Measurements from ENCODE around the gene FBXO10. TPM values are rescaled to one million over a fixed set of nuclear protein-coding genes. Genes with fewer than 3 reads are reported as not detected.

FBXO10 gene
- total RNA-seq, 1 donor from 2014 or later = 68.7 TPM

DNA sequence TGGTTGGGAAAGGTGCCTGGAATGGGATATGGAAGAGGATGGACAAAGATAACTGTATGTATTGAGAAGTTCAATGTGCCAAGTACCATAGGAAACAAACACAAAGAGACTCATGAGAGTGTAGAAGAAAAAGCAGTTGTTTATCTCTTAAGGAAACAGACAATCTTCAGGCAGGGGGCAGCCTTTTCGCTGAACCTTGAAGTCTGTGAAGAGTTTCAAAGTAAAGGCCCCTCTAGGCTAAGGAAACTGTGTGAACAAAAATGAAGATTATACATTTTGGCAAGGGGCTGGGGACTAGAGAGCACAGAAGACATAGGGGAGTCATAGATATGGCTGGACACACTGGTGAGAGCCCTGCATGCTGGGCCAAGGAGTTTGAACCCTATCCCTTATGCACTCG, 47.1 kb upstream of the FBXO10 start:
- Mint-ChIP-seq H3K4me3 (ENCODE audit: unreplicated experiment) (no peak overlapping the region), H3K4me1 (ENCODE audit: low read depth, unreplicated experiment) (peaks cover 35% of the 10 kb centered on the region), H3K9me3 (ENCODE audit: unreplicated experiment) (peaks cover 1% of the 10 kb centered on the region), H3K27ac (ENCODE audit: unreplicated experiment) (no peak overlapping the region), H3K36me3 (ENCODE audit: unreplicated experiment) (no peaks in the 10 kb centered on the region), H3K27me3 (ENCODE audit: unreplicated experiment) (peaks cover 6% of the 10 kb centered on the region)
- TF ChIP-seq, protein P1, sequence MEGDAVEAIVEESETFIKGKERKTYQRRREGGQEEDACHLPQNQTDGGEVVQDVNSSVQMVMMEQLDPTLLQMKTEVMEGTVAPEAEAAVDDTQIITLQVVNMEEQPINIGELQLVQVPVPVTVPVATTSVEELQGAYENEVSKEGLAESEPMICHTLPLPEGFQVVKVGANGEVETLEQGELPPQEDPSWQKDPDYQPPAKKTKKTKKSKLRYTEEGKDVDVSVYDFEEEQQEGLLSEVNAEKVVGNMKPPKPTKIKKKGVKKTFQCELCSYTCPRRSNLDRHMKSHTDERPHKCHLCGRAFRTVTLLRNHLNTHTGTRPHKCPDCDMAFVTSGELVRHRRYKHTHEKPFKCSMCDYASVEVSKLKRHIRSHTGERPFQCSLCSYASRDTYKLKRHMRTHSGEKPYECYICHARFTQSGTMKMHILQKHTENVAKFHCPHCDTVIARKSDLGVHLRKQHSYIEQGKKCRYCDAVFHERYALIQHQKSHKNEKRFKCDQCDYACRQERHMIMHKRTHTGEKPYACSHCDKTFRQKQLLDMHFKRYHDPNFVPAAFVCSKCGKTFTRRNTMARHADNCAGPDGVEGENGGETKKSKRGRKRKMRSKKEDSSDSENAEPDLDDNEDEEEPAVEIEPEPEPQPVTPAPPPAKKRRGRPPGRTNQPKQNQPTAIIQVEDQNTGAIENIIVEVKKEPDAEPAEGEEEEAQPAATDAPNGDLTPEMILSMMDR (IDR thresholded peaks at IDR 0.05; ENCODE audit: partially characterized antibody, unreplicated experiment) = no peak
- no peak for DNase-seq

- peaks cover 6% of the 10 kb centered on the region for H3K27me3 Mint-ChIP-seq (ENCODE audit: unreplicated experiment)
- TF ChIP-seq, protein P1 (IDR thresholded peaks at IDR 0.05; ENCODE audit: partially characterized antibody, unreplicated experiment) = no peak
- no peaks in the 10 kb centered on the region for H3K36me3 Mint-ChIP-seq (ENCODE audit: unreplicated experiment)
- DNase-seq = no peak
- H3K27ac Mint-ChIP-seq (ENCODE audit: unreplicated experiment) = no peak overlapping the region
- no peak overlapping the region for H3K4me3 Mint-ChIP-seq (ENCODE audit: unreplicated experiment)
- peaks cover 1% of the 10 kb centered on the region for H3K9me3 Mint-ChIP-seq (ENCODE audit: unreplicated experiment)
- peaks cover 35% of the 10 kb centered on the region for H3K4me1 Mint-ChIP-seq (ENCODE audit: low read depth, unreplicated experiment)
Measured at GRCh38 chr9:37622462-37622861, 46.3 kb upstream of the FBXO10 start.

DNA sequence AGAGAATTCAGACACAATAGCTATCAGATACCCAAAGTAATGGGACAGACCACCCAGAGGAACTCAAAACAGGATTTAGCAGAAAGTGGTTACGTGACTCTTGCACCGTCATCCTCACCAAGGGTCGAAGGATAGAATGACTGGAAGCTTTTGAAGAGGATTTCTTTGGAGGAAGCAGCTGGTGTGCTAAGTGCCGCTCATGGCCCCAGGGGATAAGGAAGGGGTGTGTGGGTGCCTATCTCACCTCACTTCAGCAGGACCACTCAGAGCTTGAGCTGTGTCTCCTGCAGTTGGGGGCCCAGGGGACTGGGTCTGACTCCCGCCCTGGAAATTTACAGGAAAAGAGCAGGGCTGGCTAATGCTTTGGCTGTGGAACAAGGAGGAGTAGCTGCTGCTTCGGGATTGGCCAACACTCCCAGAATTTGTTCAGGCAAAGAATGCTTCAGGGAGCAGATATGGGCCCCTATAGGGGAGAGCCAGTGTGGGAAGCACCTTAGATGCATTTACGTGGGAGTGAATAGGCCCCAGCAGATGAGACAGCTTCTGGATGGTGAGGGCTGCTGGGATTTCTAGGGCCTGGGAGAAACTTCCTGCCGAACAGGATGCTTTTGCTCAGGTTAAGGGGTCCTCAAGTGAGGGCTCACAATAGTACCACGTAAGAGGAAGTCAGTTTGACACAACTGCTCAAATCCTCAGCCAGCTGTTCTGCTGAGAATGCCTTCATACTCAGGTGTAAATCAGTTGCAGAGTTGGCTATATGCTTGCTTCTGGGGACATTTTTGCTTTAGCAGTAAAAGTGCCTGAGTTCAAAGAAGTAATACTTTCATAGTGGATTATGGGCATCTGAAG, 45.3 kb upstream of the FBXO10 start:
- no peaks in the 10 kb centered on the region for H3K36me3 Mint-ChIP-seq (ENCODE audit: unreplicated experiment)

DNA sequence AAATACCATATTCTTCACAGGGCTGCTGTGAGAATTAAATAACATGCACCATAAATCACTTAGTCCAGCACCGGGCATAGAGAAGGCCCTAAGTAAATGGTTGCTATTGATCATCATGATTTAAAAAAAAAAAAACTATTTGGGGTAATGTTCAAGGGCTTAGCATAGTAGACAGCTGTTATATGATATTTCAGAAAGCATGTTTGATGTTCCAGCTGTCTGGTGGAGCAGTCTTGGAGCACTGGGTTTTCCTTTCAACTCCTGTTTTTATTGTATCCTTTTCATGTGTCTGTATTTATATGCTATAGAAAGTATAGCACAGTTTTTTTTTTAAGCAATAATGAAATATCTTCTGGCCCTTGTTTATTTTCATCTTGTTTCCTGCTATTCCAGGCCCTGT, 44.2 kb upstream of the FBXO10 start:
- Mint-ChIP-seq H3K36me3 (ENCODE audit: unreplicated experiment) (no peaks in the 10 kb centered on the region), H3K27ac (ENCODE audit: unreplicated experiment) (no peak overlapping the region), H3K27me3 (ENCODE audit: unreplicated experiment) (peaks cover 6% of the 10 kb centered on the region), H3K4me1 (ENCODE audit: low read depth, unreplicated experiment) (peaks cover 31% of the 10 kb centered on the region), H3K4me3 (ENCODE audit: unreplicated experiment) (no peak overlapping the region), H3K9me3 (ENCODE audit: unreplicated experiment) (peaks cover 1% of the 10 kb centered on the region)
- no peak for DNase-seq
- TF ChIP-seq, protein P1 (IDR thresholded peaks at IDR 0.05; ENCODE audit: partially characterized antibody, unreplicated experiment) = no peak

More for the DNA sequence above, 45.3 kb upstream of the FBXO10 start:
- DNase-seq = peak; percentile 37
- TF ChIP-seq, protein P1 (IDR thresholded peaks at IDR 0.05; ENCODE audit: partially characterized antibody, unreplicated experiment) = no peak
- H3K9me3 Mint-ChIP-seq (ENCODE audit: unreplicated experiment) = peaks cover 1% of the 10 kb centered on the region
- H3K27ac Mint-ChIP-seq (ENCODE audit: unreplicated experiment) = peak overlapping the region; percentile 53
- no peak overlapping the region for H3K4me3 Mint-ChIP-seq (ENCODE audit: unreplicated experiment)
- H3K4me1 Mint-ChIP-seq (ENCODE audit: low read depth, unreplicated experiment) = peaks cover 31% of the 10 kb centered on the region
- peaks cover 6% of the 10 kb centered on the region for H3K27me3 Mint-ChIP-seq (ENCODE audit: unreplicated experiment)

DNA sequence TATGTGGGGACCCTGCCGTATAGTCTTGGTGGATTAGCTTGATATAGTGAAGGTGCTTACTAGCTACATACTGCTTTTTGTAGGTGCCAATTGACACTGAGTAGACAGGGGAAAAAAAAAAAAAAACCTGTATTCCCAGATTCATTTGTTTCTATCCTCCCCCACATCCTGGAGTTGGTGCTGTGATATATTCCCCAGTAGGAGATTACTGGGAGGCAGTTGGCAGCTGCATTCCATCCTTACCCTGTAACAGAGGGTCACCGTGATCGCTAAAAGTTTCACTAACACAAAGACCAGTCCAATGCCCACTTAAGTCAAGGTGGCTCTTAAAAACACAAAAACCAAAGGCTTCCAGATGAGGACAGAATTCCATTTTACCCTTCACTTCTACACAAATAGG, 43.6 kb upstream of the FBXO10 start:
- H3K27ac Mint-ChIP-seq (ENCODE audit: unreplicated experiment) = no peak overlapping the region
- peaks cover 31% of the 10 kb centered on the region for H3K4me1 Mint-ChIP-seq (ENCODE audit: low read depth, unreplicated experiment)
- peaks cover 6% of the 10 kb centered on the region for H3K27me3 Mint-ChIP-seq (ENCODE audit: unreplicated experiment)
- peaks cover 1% of the 10 kb centered on the region for H3K9me3 Mint-ChIP-seq (ENCODE audit: unreplicated experiment)
- H3K4me3 Mint-ChIP-seq (ENCODE audit: unreplicated experiment) = no peak overlapping the region
- TF ChIP-seq, protein P1 (IDR thresholded peaks at IDR 0.05; ENCODE audit: partially characterized antibody, unreplicated experiment) = no peak
- no peak for DNase-seq
- no peaks in the 10 kb centered on the region for H3K36me3 Mint-ChIP-seq (ENCODE audit: unreplicated experiment)

All from glutamatergic neuron (in vitro differentiated cells).